Lower lobe of right lung (tissue), 2 donors: Measurements from ENCODE around the gene RPRD1A. TPM values are rescaled to one million over a fixed set of nuclear protein-coding genes. Genes with fewer than 3 reads are reported as not detected.

Experiments
- ATAC-seq, 2 donors: fragments of 200-7000 bp; cut with Tn5 transposase; one replicate each; pipeline ENCODE4 v1.9.1; 2020 to 2022; ENCODE audit warnings: mild to moderate bottlenecking in 2 of 2, moderate library complexity in 2 of 2
- DNase-seq: peaks from one replicate; pipeline ENCODE4 v3.0.0-alpha.2; 2020
- H3K27ac ChIP-seq: fragments of 200-600 bp; one replicate; pipeline ENCODE4 v1.8.0; 2022
- H3K27me3 ChIP-seq: fragments of 200-600 bp; one replicate; pipeline ENCODE4 v1.8.0; 2022; ENCODE audit warnings: low read depth
- H3K36me3 ChIP-seq: fragments of 200-600 bp; one replicate; pipeline ENCODE4 v1.8.0; 2022; ENCODE audit warnings: mild to moderate bottlenecking
- H3K4me1 ChIP-seq: fragments of 200-600 bp; one replicate; pipeline ENCODE4 v1.8.0; 2022
- H3K4me3 ChIP-seq: fragments of 200-600 bp; one replicate; pipeline ENCODE4 v1.8.0; 2022; ENCODE audit warnings: mild to moderate bottlenecking
- H3K9me3 ChIP-seq: fragments of 200-600 bp; one replicate; pipeline ENCODE4 v1.8.0; 2022
- intact Hi-C: fragments of 100-400 bp; cut with DNase I; formaldehyde crosslinking; loops from one replicate; pipeline ENCODE4 v1.11.0; 2022
- total RNA-seq: library from RNA; stranded (reverse); fragmentation: NEBNext Ultra II Directional; extraction: Animal tissue kit (Norgen Biotek cat#: 25700); gene quantifications from one replicate; pipeline ENCODE4 v1.2.1, GENCODE V29; 2021
- TF ChIP-seq, protein P1 (sequence below): fragments of 200-600 bp; IDR thresholded peaks from one replicate; pipeline ENCODE4 v1.8.0; 2022; ENCODE audit warnings: antibody characterized with exemption, mild to moderate bottlenecking
- donor health status: DM: no; HTN: yes; CAD: no; lungs with severe emphysema.

Gene RPRD1A
- total RNA-seq, 1 donor from 2014 or later = 39.1 TPM

DNA sequence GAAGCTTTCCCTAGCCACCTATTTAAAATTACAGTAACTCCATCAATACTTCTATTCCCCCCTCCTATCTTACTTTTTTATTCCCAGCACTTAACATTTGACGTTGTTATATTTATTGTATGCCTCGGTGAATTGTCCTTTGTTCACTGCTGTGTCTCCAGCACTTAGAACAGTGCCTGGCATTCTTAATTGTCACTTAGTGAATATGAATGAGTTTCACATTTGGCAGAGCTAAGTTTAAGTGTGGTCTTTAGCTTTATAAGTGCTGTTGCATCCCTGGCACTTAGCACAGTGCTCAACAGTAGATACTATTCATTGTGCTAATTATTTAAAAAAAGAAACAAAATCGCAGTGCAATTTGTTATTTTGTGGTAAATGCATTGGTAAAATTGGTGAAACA, 93.2 kb downstream of the RPRD1A start:
- peaks cover 23% of the 10 kb centered on the region for H3K4me1 ChIP-seq
- no peak for ATAC-seq
- intact Hi-C loops = no loop called here
- no peak for DNase-seq
- TF ChIP-seq, protein P1, sequence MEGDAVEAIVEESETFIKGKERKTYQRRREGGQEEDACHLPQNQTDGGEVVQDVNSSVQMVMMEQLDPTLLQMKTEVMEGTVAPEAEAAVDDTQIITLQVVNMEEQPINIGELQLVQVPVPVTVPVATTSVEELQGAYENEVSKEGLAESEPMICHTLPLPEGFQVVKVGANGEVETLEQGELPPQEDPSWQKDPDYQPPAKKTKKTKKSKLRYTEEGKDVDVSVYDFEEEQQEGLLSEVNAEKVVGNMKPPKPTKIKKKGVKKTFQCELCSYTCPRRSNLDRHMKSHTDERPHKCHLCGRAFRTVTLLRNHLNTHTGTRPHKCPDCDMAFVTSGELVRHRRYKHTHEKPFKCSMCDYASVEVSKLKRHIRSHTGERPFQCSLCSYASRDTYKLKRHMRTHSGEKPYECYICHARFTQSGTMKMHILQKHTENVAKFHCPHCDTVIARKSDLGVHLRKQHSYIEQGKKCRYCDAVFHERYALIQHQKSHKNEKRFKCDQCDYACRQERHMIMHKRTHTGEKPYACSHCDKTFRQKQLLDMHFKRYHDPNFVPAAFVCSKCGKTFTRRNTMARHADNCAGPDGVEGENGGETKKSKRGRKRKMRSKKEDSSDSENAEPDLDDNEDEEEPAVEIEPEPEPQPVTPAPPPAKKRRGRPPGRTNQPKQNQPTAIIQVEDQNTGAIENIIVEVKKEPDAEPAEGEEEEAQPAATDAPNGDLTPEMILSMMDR = no peak
- H3K36me3 ChIP-seq = peaks cover 45% of the 10 kb centered on the region
- no peak overlapping the region for H3K4me3 ChIP-seq
- H3K27me3 ChIP-seq = no peaks in the 10 kb centered on the region
- H3K27ac ChIP-seq = no peak overlapping the region
- H3K9me3 ChIP-seq = no peaks in the 10 kb centered on the region

DNA sequence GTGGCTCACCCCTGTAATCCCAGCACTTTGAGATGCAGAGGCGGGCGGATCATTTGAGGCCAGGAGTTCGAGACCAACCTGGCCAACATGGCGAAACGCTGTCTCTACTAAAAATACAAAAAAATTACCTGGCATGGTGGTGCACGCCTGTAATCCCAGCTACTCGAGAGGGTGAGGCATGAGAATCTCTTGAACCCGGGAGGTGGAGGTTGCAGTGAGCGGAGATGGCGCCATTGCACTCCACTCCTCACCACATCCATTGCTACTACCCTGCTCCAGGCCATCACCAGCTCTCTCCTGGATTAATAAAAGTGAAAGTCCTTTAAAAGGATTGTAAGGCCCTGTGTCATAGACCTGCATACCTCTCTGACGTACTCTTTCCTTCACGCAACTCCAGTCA, 93.7 kb downstream of the RPRD1A start:
- DNase-seq = no peak
- intact Hi-C loops = no loop called here
- H3K4me3 ChIP-seq = peak overlapping the region; percentile 76

DNA sequence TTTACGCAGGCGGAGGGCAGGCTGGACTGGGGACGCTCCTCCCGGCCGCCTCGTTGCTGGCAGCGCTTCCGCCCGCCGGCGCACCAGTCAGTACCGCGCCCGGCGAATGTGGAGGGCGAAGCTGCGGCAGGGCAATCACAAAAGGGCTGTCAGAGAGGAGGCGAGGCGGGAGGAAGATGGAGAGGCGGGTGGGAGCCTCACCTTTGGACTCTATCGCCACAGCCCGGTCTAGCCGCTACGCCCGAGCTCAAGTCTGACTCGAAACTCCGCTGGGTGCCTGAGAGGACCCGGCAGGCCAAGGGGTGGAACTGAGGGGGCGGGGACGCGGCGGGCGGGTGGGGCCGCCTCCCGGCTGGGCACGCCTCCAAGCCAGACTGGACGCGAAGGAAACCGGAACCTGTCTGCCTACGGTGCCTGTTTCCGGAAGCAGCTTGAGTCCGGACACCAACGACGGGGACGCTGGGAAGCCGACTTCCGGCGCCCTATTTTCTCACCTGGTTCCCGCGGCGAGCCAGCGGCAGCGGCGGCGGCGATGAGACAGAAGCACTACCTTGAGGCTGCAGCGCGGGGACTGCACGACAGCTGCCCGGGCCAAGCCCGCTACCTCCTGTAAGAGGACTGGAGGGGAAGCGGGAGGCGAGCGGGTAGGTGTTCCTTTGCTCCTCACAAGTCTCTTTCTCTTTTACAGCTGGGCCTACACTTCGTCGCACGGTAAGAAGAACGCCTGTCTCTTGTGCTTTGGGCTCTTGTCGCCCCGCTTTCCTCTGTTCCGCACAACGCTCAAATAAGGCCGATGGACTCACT, 95.0 kb downstream of the RPRD1A start, which contains the start of gene RMP24:
Gene RMP24, plus strand, starts transcription at position 483 of the 804 bp plus-strand sequence.
- ATAC-seq = peak; percentile 98 to 99
- Histone ChIP-seq H3K27me3 (no peaks in the 10 kb centered on the region), H3K9me3 (no peaks in the 10 kb centered on the region), H3K27ac (peak within 1 kb of the TSS; percentile 93), H3K4me1 (peaks cover 23% of the 10 kb centered on the region), H3K36me3 (peaks cover 27% of the 10 kb centered on the region), H3K4me3 (peak within 1 kb of the TSS; percentile 76)
- peak; percentile 95 for DNase-seq
- intact Hi-C loops = no loop called here
- TF ChIP-seq, protein P1 = no peak

More for the DNA sequence above, 93.7 kb downstream of the RPRD1A start:
- TF ChIP-seq, protein P1 = no peak
- no peak for ATAC-seq
- no peaks in the 10 kb centered on the region for H3K9me3 ChIP-seq
- H3K27me3 ChIP-seq = no peaks in the 10 kb centered on the region
- H3K36me3 ChIP-seq = peaks cover 40% of the 10 kb centered on the region
- H3K4me1 ChIP-seq = peaks cover 23% of the 10 kb centered on the region
- H3K27ac ChIP-seq = no peak overlapping the region

DNA sequence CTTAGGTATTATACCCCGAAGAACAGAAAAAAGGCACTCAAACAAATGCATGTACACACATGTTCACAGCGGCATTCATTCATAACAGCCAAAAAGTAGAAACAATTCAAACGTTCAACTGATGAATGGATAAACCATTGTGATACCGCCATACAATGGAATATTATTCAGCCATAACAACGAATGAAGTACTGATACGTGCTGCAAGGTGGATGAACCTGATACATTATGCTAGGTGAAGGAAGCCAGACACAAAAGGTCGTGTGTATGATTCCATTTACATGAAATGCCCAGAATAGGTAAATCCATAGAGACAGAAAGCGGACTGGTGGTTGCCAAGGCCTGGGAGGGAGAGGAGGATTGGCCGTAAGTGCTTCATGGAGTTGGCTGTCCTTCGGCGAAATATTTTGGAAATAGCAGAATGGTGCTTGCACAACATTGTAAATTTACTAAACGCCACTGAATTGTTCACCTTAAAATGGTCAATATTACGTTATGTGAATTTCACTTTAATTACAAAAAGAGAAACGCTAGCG, 95.6 kb downstream of the RPRD1A start:
- intact Hi-C loops = no loop called here
- no peak for DNase-seq

DNA sequence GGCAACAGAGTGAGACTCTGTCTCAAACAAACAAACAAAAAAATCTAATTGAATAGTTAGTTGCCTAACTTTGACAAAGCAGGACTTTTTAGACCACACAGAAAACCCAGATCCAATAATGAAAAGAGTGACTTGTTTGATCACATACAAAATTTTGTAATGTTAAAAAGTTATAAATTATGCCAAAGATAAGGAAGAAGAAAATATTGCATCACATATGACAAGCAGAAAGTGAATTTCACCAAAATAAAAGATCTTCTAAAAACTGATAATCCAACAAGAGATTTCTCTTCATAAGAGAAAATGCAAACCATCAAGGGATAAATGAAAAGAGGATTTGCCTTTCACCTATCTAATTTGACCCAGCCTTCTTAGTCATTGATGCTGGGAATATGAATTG, 97.7 kb downstream of the RPRD1A start:
- Histone ChIP-seq H3K4me1 (peaks cover 23% of the 10 kb centered on the region), H3K27me3 (no peaks in the 10 kb centered on the region), H3K36me3 (peaks cover under 1% of the 10 kb centered on the region), H3K4me3 (no peak overlapping the region), H3K27ac (no peak overlapping the region), H3K9me3 (no peaks in the 10 kb centered on the region)
- intact Hi-C loops = no loop called here
- TF ChIP-seq, protein P1 = no peak
- DNase-seq (no peak), ATAC-seq (no peak)

More for the DNA sequence above, 95.6 kb downstream of the RPRD1A start:
- TF ChIP-seq, protein P1 = no peak
- H3K27ac ChIP-seq = peak overlapping the region; percentile 93
- peak overlapping the region; percentile 76 for H3K4me3 ChIP-seq
- H3K27me3 ChIP-seq = no peaks in the 10 kb centered on the region
- H3K4me1 ChIP-seq = peaks cover 23% of the 10 kb centered on the region
- peaks cover 21% of the 10 kb centered on the region for H3K36me3 ChIP-seq
- no peaks in the 10 kb centered on the region for H3K9me3 ChIP-seq
- peak; percentile 20 to 45 for ATAC-seq
